H1 (cell line): Measurements from ENCODE around the gene PRSS53. TPM values are rescaled to one million over a fixed set of nuclear protein-coding genes. Genes with fewer than 3 reads are reported as not detected.

ENCODE experiments used
- JUN ChIP-seq: IDR thresholded peaks from 2 replicates; pipeline ENCODE4 v1.6.1; 2011; ENCODE audit warnings: low read depth, mild to moderate bottlenecking, improper control_type of control experiment, low read length
- KDM1A ChIP-seq: fragments of 200-600, 300-600 bp; sonication (generic); IDR thresholded peaks from 2 replicates; pipeline ENCODE4 v1.7.1; 2016; ENCODE audit warnings: mild to moderate bottlenecking, low read length, borderline replicate concordance
- polyA plus RNA-seq, 7 experiments: library from polyadenylated mRNA; depleted of rRNA in 3 of 7; stranded (reverse) in 5 of 7; unstranded in 2 of 7; fragments of >200 nt in 5 of 7; fragments of 200-250 nt in 2 of 7; gene quantifications; 1 replicate in 5 of 7; 2 replicates in 1 of 7; 4 replicates in 1 of 7; pipeline versions ENCODE4 v1.2.1 to v1.2.3, GENCODE V29; 2011 to 2013; ENCODE audit warnings: missing spikeins in 2 of 7, mixed read lengths in 2 of 7
- total RNA-seq: library from RNA; stranded (reverse); fragmentation: NEBNext Ultra II Directional; extraction: Animal tissue kit (Norgen Biotek cat#: 25700); gene quantifications from 2 replicates; pipeline ENCODE4 v1.2.1, GENCODE V29; 2021

The PRSS53 gene
- total and polyA plus RNA-seq, 2 of the 8 experiments (the other 6 are each of a cell fraction or from before 2014, with no cell fraction given), result 1.7 to 2.6 TPM

- TF ChIP-seq JUN (no peak), KDM1A (no peak)
- TF ChIP-seq, all 59 proteins: peak for 0
These were observed 49.8 kb downstream of the PRSS53 start (continued) for GRCh38 chr16:31038993-31039392.
